ENCODE measurements around the gene DIDO1. TPM values are rescaled to one million over a fixed set of nuclear protein-coding genes. Genes with fewer than 3 reads are reported as not detected.

DIDO1 gene
- total and polyA plus RNA-seq, 9 of the 15 experiments (the other 6 are each of a cell fraction or from before 2014, with no cell fraction given) = 4.4 to 46.8 (median 31.2) TPM

DNA sequence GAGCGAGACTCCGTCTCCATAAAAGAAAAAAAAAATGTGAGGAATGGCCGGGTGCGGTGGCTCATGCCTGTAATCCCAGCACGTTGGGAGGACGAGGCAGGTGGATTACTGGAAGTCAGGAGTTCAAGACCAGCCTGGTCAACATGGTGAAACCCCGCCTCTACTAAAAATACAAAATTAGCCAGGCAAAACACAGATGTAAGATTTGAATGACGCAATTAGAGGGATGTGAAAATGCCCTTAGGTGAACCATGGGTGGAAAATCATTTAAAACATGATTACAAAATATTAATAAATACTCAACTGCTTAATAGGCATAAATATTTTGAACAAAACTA lies 88.5 kb downstream of the DIDO1 start:
- in situ Hi-C loops (cut with MboI) = no loop called here
- Histone ChIP-seq H3K27ac (ENCODE audit: extremely low read depth, low read depth, low read length) (no peak overlapping the region), H3K9me3 (replicated peaks; ENCODE audit: control insufficient read depth, insufficient read depth, low read depth, low read length) (no peaks in the 10 kb centered on the region), H3K27me3 (ENCODE audit: control insufficient read depth in 2 of 2, insufficient read depth in 2 of 2, low read length in 2 of 2) (peaks cover 0 to 9% of the 10 kb centered on the region in 2 experiments; a peak in 2 of 5 replicates), H3K4me3 (no peak overlapping the region), H3K79me2 (ENCODE audit: control insufficient read depth, insufficient read depth, low read length) (no peaks in the 10 kb centered on the region), H3K4me2 (ENCODE audit: insufficient read depth, low read length) (no peak overlapping the region), H3K36me3 (ENCODE audit: control insufficient read depth, insufficient read depth, low read length) (no peaks in the 10 kb centered on the region), H4K20me1 (replicated peaks; ENCODE audit: control insufficient read depth, insufficient read depth, low read length) (no peaks in the 10 kb centered on the region), H3K4me1 (replicated peaks in 1 of 2; ENCODE audit: control insufficient read depth in 2 of 2, insufficient read depth in 2 of 2, low read length in 2 of 2) (peaks cover 9 to 44% of the 10 kb centered on the region in 2 experiments), H3K9me1 (ENCODE audit: control insufficient read depth, insufficient read depth, low read length) (no peaks in the 10 kb centered on the region), H3K9ac (ENCODE audit: insufficient read depth in 1 of 2, low read depth in 2 of 2, low read length in 2 of 2) (peak overlapping the region in 1 of 2 experiments; percentile 78; a peak in 2 of 4 replicates), H2AFZ (ENCODE audit: low read depth, low read length) (no peak overlapping the region)
- no TSS peak for BruUV-seq (replicated peaks)
- CTCF ChIA-PET (ENCODE audit: low intra/inter-chr PET ratio) = no interaction called here
- 58% methylated on average over 6 of the region's 8 CpGs for WGBS (ENCODE audit: insufficient coverage, low coverage, missing lambda C conversion rate)
- TF ChIP-seq GABPB1 (CRISPR knock-in tag; IDR thresholded peaks at IDR 0.05) (no peak), RAD51 (IDR thresholded peaks at IDR 0.05; ENCODE audit: borderline replicate concordance, low read depth) (no peak), GATAD2A (IDR thresholded peaks at IDR 0.05) (no peak)
- POLR2A ChIA-PET = no interaction called here
- DNase-seq (ENCODE audit: extremely low read depth in 1 of 4, low spot score in 3 of 4) (no peak), FAIRE-seq (no peak), ATAC-seq (no peak)
- intact Hi-C loops (cut with micrococcal nuclease) = no loop called here

DNA sequence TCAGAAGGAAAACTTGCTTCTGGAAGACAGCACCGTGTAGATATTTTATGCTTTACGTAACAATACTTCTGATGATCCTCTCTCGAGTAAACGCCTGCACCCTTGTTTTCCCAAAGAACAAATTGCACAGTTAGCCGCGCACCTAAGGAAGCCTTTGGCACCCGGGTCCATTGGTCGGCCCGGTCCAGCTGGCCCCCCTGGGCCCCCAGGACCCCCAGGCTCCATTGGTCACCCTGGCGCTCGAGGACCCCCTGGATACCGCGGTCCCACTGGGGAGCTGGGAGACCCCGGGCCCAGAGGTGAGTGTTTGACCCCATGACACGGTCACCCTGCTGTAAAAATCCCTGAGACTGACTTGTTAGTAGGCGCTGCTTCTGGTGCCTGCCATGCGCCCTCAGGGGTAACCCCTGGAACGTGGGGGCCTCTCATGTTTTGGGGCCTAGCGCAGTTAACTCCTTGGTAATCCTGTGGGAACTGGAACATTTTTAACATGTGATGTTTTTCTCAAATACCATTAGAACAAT lies 89.3 kb downstream of the DIDO1 start:
- no peak overlapping the region for H3K4me2 ChIP-seq (ENCODE audit: insufficient read depth, low read length)
- no peak overlapping the region for H3K4me3 ChIP-seq
- no peak overlapping the region for H3K9ac ChIP-seq (ENCODE audit: insufficient read depth in 1 of 2, low read depth in 2 of 2, low read length in 2 of 2)
- in situ Hi-C loops (cut with MboI) = no loop called here
- ATAC-seq (no peak), DNase-seq (ENCODE audit: extremely low read depth in 1 of 4, low spot score in 3 of 4) (no peak), FAIRE-seq (no peak)
- POLR2A ChIA-PET = interaction anchor here (0.6 kb wide), 1 partner anchor 193 kb away, joined by 3 read pairs; no protein-coding TSS in a partner anchor
- no peaks in the 10 kb centered on the region for H3K36me3 ChIP-seq (ENCODE audit: control insufficient read depth, insufficient read depth, low read length)
- H3K27ac ChIP-seq (ENCODE audit: extremely low read depth, low read depth, low read length) = no peak overlapping the region
- no TSS peak for BruUV-seq (replicated peaks)
- H4K20me1 ChIP-seq (replicated peaks; ENCODE audit: control insufficient read depth, insufficient read depth, low read length) = no peaks in the 10 kb centered on the region
- H2AFZ ChIP-seq (ENCODE audit: low read depth, low read length) = no peak overlapping the region
- CTCF ChIA-PET (ENCODE audit: low intra/inter-chr PET ratio) = no interaction called here
- H3K4me1 ChIP-seq (replicated peaks in 1 of 2; ENCODE audit: control insufficient read depth in 2 of 2, insufficient read depth in 2 of 2, low read length in 2 of 2) = peaks cover 15 to 51% of the 10 kb centered on the region in 2 experiments
- H3K27me3 ChIP-seq (ENCODE audit: control insufficient read depth in 2 of 2, insufficient read depth in 2 of 2, low read length in 2 of 2) = peaks cover 0 to 9% of the 10 kb centered on the region in 2 experiments; a peak in 2 of 5 replicates
- no peaks in the 10 kb centered on the region for H3K9me1 ChIP-seq (ENCODE audit: control insufficient read depth, insufficient read depth, low read length)
- WGBS (ENCODE audit: insufficient coverage, low coverage, missing lambda C conversion rate) = 55% methylated on average over 19 of the region's 19 CpGs
- H3K9me3 ChIP-seq (replicated peaks; ENCODE audit: control insufficient read depth, insufficient read depth, low read depth, low read length) = no peaks in the 10 kb centered on the region
- H3K79me2 ChIP-seq (ENCODE audit: control insufficient read depth, insufficient read depth, low read length) = no peaks in the 10 kb centered on the region
- intact Hi-C loops (cut with micrococcal nuclease) = no loop called here
- TF ChIP-seq, protein P1, sequence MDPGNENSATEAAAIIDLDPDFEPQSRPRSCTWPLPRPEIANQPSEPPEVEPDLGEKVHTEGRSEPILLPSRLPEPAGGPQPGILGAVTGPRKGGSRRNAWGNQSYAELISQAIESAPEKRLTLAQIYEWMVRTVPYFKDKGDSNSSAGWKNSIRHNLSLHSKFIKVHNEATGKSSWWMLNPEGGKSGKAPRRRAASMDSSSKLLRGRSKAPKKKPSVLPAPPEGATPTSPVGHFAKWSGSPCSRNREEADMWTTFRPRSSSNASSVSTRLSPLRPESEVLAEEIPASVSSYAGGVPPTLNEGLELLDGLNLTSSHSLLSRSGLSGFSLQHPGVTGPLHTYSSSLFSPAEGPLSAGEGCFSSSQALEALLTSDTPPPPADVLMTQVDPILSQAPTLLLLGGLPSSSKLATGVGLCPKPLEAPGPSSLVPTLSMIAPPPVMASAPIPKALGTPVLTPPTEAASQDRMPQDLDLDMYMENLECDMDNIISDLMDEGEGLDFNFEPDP (CRISPR knock-in tag; IDR thresholded peaks at IDR 0.05) = no peak
- no peak for TF ChIP-seq ZNF232 (CRISPR knock-in tag; IDR thresholded peaks at IDR 0.05)
- TF ChIP-seq, protein P2, sequence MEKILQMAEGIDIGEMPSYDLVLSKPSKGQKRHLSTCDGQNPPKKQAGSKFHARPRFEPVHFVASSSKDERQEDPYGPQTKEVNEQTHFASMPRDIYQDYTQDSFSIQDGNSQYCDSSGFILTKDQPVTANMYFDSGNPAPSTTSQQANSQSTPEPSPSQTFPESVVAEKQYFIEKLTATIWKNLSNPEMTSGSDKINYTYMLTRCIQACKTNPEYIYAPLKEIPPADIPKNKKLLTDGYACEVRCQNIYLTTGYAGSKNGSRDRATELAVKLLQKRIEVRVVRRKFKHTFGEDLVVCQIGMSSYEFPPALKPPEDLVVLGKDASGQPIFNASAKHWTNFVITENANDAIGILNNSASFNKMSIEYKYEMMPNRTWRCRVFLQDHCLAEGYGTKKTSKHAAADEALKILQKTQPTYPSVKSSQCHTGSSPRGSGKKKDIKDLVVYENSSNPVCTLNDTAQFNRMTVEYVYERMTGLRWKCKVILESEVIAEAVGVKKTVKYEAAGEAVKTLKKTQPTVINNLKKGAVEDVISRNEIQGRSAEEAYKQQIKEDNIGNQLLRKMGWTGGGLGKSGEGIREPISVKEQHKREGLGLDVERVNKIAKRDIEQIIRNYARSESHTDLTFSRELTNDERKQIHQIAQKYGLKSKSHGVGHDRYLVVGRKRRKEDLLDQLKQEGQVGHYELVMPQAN (IDR thresholded peaks at IDR 0.05; ENCODE audit: borderline replicate concordance) = no peak
- TF ChIP-seq NR3C1 (CRISPR knock-in tag; IDR thresholded peaks at IDR 0.05) = no peak
- no peak for TF ChIP-seq CHD2 (IDR thresholded peaks at IDR 0.05; ENCODE audit: low read depth, low read length)
- TF ChIP-seq FOXA1 (IDR thresholded peaks at IDR 0.05; ENCODE audit: borderline replicate concordance) = no peak
- TF ChIP-seq, protein P3, sequence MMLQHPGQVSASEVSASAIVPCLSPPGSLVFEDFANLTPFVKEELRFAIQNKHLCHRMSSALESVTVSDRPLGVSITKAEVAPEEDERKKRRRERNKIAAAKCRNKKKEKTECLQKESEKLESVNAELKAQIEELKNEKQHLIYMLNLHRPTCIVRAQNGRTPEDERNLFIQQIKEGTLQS (IDR thresholded peaks at IDR 0.05) = no peak
- TF ChIP-seq, protein P3 (CRISPR knock-in tag; conservative IDR thresholded peaks at IDR 0.05) = no peak
- no peak for TF ChIP-seq SMC3 (conservative IDR thresholded peaks at IDR 0.05; ENCODE audit: insufficient read depth, low read depth, low read length)

All from K562 (cell line).